ENCODE data around the gene FAM163A.

GRCh38 chr1:179748772-179749171 lies 5.7 kb downstream of the FAM163A start:
- TF ChIP-seq CTCF (IDR thresholded peaks at IDR 0.05) = no peak
- TF ChIP-seq POLR2A (IDR thresholded peaks at IDR 0.05) = no peak

Measured in adrenal gland (tissue), 5 donors.